Muscle layer of colon (tissue), 2 donors: ENCODE data around the gene KDM2A.

ENCODE experiments used
- H3K27ac ChIP-seq: one replicate; pipeline ENCODE4 v1.7.0; 2013; ENCODE audit warnings: low read depth, mild to moderate bottlenecking, low read length, moderate library complexity
- H3K27me3 ChIP-seq, 2 donors: one replicate each; pipeline ENCODE4 v1.7.0; 2013; ENCODE audit warnings: low read length in 2 of 2, mild to moderate bottlenecking in 2 of 2; ENCODE audit not compliant: insufficient read depth in 2 of 2, control insufficient read depth in 1 of 2
- H3K36me3 ChIP-seq: one replicate; pipeline ENCODE4 v1.7.0; 2013; ENCODE audit warnings: mild to moderate bottlenecking, low read length; ENCODE audit not compliant: insufficient read depth
- H3K4me1 ChIP-seq: one replicate; pipeline ENCODE4 v1.7.0; 2013; ENCODE audit warnings: mild to moderate bottlenecking, low read length; ENCODE audit not compliant: insufficient read depth
- H3K4me3 ChIP-seq, 2 donors: one replicate each; pipeline ENCODE4 v1.7.0; 2013; ENCODE audit warnings: low read length in 2 of 2, low read depth in 1 of 2, mild to moderate bottlenecking in 1 of 2, moderate library complexity in 1 of 2
- H3K9ac ChIP-seq: one replicate; pipeline ENCODE4 v1.7.0; 2013; ENCODE audit warnings: low read length
- H3K9me3 ChIP-seq: one replicate; pipeline ENCODE4 v1.7.0; 2013; ENCODE audit warnings: mild to moderate bottlenecking, low read length
- donor health status: abdominal sarcoma.
- donor health status: Adenocarcinoma of cecum.

Gene KDM2A

DNA sequence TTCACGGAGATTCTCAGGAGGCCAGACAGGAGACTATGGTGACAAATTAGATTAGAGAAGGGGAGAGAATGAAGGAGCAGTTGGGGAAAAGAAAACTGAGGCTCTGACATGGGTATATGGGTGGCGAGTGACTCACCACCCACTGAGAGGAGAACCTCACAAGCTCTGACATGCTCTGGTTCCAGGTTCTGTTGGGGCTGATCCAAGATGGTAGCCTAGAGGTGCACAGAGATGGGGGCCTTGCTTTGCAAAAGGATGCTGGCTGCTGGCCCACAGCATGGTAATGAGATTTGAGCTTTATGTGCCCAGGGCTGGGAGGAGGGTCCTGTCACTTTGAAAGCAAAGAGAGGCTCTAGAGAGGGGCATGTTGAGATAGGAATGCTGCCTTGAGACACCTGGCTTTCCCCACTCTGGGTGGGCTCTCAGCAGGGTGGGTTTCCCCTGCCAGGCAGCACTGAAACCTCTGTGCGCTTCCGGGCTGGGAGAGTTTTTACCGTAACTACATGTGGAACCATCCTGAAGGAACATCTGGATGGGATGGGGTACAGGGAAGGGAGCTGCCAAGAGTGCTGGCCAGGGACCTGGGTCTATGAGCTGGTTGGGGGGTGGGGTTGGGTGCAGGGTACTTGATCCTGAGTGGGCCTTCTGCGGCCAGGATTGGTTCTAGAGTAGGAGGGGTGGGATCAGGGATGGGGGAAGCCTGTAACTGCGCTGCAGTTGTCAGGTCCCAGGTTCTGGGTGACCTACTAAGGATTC, 146.0 kb downstream of the KDM2A start:
- no peak overlapping the region for H3K27ac ChIP-seq
- no peak overlapping the region for H3K4me3 ChIP-seq
- H3K4me1 ChIP-seq, result peaks cover 56% of the 10 kb centered on the region
- no peaks in the 10 kb centered on the region for H3K27me3 ChIP-seq
- no peak overlapping the region for H3K9ac ChIP-seq
- no peaks in the 10 kb centered on the region for H3K36me3 ChIP-seq
- no peaks in the 10 kb centered on the region for H3K9me3 ChIP-seq

DNA sequence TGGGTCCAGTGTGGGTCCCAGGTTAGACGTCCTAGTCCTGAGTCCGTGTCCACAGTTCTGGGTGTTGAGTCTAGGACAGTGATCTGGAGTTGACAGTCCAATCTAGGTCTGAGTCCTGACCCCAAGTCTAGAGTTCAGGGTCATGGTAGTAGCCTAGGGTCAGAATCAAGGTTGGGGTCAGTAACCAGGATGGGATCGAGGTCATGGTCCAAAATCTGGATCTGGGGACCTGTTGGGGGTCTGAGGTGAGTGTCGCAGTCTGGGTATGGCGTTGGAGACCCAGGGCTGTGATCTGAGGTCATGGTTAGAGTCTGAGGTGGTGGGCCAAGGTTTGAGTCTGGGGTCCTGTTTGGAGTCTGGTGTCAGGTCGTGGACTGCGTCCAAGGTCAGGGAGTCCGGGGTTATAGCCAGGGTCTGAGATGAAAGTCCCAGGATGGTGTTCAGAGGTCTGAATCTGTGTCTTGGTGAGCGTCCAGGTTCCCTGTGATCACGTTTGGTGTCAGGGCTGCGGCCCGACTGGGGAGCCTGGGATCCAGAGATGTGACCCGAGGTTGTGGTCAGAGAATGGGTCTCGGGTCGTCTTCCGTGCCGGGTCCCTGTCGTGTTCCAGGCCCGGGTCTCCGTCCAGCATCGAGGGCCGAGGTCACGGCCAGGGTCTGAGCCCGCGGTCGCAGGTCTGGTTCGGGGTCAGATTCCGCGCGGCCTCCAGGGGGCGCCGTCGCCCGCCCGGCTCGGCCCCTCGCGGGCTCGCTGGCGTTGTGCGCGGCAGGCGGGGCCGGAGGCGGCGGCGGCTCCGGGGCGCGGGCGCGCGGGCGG, 146.8 kb downstream of the KDM2A start:
- Histone ChIP-seq H3K4me1 (peaks cover 64% of the 10 kb centered on the region), H3K9me3 (no peaks in the 10 kb centered on the region), H3K27me3 (no peaks in the 10 kb centered on the region), H3K4me3 (peak overlapping the region; percentile 16 to 21), H3K36me3 (no peaks in the 10 kb centered on the region), H3K27ac (peak overlapping the region; percentile 53), H3K9ac (peak overlapping the region; percentile 26)

DNA sequence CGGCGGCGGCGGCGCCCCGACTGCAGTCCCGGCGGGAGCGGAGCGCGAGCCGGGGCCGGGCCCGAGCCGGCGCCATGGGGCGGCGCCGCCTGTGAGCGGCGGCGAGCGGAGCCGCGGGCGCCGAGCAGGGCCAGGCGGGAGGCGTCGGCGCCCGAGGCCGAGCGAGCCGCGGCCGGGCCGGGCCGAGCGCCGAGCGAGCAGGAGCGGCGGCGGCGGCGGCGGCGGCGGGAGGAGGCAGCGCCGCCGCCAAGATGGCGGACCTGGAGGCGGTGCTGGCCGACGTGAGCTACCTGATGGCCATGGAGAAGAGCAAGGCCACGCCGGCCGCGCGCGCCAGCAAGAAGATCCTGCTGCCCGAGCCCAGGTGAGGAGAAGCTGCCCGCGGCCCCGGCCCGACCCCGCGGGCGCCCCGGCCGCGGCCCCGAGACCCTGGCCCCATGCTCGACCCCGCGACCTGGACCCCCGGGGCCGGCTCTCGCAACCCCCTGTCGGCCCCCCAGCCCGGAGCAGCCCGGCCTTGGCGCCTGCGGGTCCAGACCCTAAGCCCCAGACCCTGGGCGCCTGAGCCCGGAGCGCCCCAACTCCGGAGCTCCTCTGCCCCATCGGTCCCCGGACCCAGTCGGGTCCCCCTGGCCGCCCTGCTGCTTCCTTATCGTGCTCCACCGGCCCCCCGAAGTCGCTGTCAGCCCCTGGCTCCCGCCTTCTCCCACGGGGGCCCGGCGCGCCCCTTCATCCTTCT, 147.6 kb downstream of the KDM2A start, which contains the start of gene GRK2:
Gene GRK2 (plus strand): TSS at position 25 of the 739 bp plus-strand sequence. CDS start 227 bp downstream, at position 252.
- Histone ChIP-seq H3K4me3 (peak within 1 kb of the TSS; percentile 51 to 75), H3K36me3 (no peaks in the 10 kb centered on the region), H3K27me3 (no peaks in the 10 kb centered on the region), H3K27ac (peak within 1 kb of the TSS; percentile 76), H3K9ac (peak within 1 kb of the TSS; percentile 72), H3K4me1 (peaks cover 71% of the 10 kb centered on the region), H3K9me3 (no peaks in the 10 kb centered on the region)

DNA sequence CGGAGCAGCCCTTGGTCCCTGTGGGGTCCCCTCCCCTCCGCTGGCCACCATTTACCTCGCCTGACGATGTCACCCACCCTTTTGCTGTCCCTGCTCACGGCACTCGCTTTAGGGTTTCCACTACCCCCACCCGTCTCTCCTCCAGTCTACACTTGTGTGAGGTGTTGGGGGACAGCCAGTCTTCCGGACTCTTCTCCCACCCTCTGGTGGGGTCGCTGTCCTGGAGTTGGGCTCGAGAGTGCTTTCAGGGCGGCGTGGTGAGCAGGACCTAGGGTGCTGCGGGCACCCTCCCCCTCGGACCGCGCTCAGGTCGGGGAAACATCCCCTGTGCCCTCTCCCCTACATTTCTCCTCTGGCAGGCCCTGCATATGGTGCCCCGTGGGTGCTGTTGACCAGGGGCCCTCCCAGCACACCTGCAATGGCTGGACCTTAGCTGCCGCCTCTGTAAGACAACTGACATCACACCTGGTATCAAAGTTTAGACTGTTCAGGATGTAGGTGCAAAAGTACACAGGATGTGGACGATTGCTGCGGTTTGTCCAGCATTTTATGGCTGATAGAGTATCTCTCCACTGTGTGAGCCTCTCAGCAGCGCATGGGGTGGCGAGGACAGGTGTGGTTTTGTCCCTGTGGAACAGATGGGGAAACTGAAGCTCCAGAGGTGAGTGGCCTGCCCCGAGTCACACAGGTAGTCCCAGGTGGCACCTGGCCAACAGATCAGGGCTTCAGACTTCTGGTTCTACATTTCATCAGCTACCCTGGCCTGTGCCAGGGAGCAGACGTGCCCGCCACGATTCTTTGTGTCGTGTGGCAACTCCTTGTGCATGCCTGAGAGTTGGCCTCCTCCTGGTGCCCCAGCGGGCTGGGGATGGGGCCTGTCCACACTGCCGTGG, 148.4 kb downstream of the KDM2A start:
- peak overlapping the region; percentile 76 for H3K27ac ChIP-seq
- H3K36me3 ChIP-seq, result no peaks in the 10 kb centered on the region
- H3K4me1 ChIP-seq, result peaks cover 71% of the 10 kb centered on the region
- peak overlapping the region; percentile 72 for H3K9ac ChIP-seq
- no peaks in the 10 kb centered on the region for H3K27me3 ChIP-seq
- H3K4me3 ChIP-seq, result peak overlapping the region; percentile 51 to 75
- no peaks in the 10 kb centered on the region for H3K9me3 ChIP-seq

DNA sequence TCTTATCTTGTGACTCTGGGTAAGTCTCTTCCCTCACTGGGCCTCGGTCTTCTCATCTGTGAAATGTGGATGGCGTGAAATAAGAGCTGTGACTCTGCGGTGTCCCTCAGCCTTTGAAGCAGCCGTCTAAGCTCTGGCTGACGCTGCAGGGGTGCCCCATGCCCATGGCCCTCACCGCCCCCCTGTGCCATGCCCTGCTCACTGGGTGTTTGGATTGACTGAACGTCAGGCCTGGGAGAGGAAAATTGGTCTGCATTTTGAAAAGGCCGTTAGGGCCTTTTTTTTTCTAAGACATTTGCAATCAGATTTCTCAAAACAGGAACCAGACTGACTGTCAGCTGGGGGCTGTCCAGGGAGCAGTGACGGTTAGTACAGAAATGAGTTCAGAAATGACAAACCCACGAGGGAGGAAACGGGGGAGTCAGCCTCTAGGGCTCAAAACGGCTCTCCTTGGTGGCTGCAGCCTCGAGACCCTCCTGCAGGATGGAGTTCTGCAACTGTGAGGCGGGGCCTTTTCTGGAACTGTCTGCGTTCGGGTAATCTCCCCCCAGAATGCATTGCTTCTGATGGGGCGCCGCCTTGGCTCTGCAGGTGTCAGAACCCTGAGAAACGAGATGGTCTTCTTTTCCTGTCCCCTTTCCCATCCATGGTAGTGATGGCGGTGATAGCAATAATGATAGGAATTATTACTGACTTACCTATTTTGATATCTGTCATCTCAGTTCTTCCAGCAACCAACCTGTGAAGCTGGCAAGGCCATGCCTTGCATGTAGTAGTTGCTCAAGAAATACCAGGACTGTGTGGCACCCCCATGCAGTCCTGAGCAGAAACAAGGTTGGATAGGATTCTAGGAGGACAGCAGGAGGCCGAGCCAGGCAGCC, 149.3 kb downstream of the KDM2A start:
- Histone ChIP-seq H3K9me3 (no peaks in the 10 kb centered on the region), H3K36me3 (no peaks in the 10 kb centered on the region), H3K27ac (peak overlapping the region; percentile 76), H3K4me3 (peak overlapping the region; percentile 51 to 75), H3K27me3 (no peaks in the 10 kb centered on the region), H3K4me1 (peaks cover 71% of the 10 kb centered on the region), H3K9ac (peak overlapping the region; percentile 10)

DNA sequence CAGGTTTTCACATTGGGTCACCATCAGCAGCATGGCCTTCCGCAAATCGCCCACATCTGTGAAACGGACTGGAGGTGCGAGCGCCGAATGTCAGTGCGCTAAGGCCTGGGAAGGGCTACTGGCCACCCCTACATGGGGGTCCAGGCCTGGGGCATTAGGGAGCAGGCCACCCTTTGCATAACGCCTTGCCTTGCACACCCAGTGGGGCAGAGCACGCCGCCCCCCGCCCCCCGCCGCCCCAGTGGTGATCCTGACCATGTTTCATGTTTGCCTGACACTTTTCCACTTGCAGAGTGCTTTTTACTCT, 149.9 kb downstream of the KDM2A start:
- Histone ChIP-seq H3K27ac (peak overlapping the region; percentile 57), H3K9me3 (no peaks in the 10 kb centered on the region), H3K9ac (no peak overlapping the region), H3K4me1 (peaks cover 73% of the 10 kb centered on the region), H3K4me3 (no peak overlapping the region), H3K36me3 (no peaks in the 10 kb centered on the region), H3K27me3 (no peaks in the 10 kb centered on the region)

DNA sequence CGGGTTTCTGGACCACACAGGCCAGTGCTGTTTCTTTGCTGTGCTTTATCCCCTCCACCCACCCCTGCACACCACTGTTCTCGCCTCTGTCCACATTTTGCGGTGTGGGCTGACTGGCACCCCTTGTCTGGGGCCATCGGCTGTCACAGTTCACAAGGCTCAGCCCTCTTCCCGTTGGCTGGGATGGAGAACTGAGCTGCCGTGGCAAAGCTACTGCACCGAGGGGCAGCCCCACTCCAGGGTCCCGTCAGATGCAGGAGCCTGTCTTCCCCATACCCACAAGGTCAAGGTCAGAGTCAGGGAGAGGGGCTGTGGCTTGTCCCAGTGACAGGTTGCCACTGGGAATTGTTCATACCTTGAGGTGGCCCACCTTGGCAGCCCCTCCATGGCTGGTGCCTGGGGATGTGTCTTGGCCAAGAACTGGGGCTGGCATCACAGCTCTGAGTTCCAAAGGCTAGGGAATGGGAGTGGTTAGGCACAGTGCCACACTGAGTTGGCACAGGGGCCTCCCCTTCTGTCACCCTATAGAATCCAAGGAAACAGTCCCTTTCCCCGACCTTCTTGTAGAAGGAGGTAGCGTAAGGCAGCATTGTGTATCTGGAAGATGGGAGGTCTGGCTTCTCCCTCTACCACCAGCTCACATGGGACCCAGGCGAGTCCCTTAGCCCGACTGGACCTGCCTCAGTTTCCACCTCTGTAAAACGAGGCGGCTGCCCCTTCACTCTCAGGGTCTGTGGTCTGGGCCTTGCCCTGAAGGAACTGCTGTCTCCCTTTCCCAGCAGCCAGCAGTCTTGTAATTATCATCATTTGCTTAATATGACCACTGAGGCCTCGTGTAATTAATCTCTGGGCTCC, 150.6 kb downstream of the KDM2A start:
- H3K9ac ChIP-seq, result peak overlapping the region; percentile 53
- peaks cover 73% of the 10 kb centered on the region for H3K4me1 ChIP-seq
- H3K9me3 ChIP-seq, result no peaks in the 10 kb centered on the region
- no peaks in the 10 kb centered on the region for H3K27me3 ChIP-seq
- no peaks in the 10 kb centered on the region for H3K36me3 ChIP-seq
- peak overlapping the region in 1 of 2 donors; percentile 45 for H3K4me3 ChIP-seq
- H3K27ac ChIP-seq, result peak overlapping the region; percentile 57

DNA sequence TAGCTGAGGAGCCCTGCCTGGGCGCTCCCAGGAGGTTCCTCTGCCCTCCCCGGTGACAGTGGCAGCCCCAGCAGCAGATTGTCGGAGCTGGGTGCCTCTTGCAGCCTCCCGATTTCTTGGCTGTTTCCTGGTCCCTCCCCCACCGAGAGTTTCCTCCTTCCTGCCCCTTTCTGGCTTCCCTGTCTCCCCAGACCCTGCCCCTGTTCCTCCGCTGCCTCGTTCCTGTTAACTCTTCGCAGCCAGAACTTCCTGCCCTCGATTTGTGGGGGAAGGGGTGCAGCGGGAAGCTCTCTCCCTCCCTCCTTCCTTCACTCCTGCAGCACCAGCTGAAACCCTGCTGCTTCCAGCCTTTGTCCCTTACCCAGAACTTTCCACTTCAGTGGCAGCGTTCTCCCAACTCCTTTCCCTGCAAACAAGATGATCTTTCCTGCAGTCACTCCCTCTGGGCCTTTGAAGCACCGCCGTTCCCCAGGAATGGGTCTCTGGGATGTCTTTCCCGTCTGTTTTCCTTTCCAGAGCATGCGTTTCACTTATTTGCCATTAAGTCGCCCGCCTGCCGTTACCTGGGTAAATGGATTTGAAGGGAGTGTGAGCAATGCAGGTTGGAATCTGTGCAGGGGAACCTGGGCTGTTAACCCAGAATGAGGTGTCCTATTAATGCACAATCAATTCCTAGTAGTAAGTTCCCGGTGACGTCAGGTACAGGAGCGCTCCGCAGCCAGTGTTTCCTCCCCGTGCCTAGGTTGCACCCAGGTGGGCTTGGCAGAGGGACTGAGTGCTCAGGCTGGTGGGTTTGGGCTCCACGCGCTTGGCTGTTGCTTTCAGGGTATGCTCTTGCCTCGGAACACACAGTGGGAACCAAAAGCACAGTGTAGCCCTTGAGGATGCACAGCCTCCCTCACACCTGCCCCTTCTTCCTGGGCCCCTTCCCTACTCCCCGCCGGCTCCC, 151.5 kb downstream of the KDM2A start:
- Histone ChIP-seq H3K36me3 (no peaks in the 10 kb centered on the region), H3K27ac (peak overlapping the region; percentile 57), H3K27me3 (no peaks in the 10 kb centered on the region), H3K9ac (peak overlapping the region; percentile 53), H3K4me1 (peaks cover 73% of the 10 kb centered on the region), H3K4me3 (peak overlapping the region in 1 of 2 donors; percentile 45), H3K9me3 (no peaks in the 10 kb centered on the region)

DNA sequence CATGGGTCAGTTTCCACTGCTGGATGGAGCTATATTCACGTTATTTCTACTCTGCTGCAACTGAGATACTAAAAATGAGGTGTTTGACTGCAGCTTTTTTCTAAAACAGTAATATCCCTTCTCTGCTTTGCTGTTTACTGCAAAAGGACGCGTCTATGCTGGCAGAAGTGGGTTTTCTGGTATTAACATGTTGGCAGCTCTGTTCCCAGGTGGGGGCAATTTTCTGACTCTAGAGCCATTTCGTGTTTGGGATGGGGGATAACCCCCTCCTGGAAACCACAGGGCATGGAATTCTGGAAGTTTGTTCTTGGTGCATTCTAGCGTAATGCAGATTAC, 152.1 kb downstream of the KDM2A start:
- no peaks in the 10 kb centered on the region for H3K36me3 ChIP-seq
- peaks cover 74% of the 10 kb centered on the region for H3K4me1 ChIP-seq
- H3K27ac ChIP-seq, result peak overlapping the region; percentile 1
- no peaks in the 10 kb centered on the region for H3K9me3 ChIP-seq
- no peaks in the 10 kb centered on the region for H3K27me3 ChIP-seq
- no peak overlapping the region for H3K9ac ChIP-seq
- H3K4me3 ChIP-seq, result no peak overlapping the region
